ENCODE measurements around the gene TPH1.

Gene TPH1

DNA sequence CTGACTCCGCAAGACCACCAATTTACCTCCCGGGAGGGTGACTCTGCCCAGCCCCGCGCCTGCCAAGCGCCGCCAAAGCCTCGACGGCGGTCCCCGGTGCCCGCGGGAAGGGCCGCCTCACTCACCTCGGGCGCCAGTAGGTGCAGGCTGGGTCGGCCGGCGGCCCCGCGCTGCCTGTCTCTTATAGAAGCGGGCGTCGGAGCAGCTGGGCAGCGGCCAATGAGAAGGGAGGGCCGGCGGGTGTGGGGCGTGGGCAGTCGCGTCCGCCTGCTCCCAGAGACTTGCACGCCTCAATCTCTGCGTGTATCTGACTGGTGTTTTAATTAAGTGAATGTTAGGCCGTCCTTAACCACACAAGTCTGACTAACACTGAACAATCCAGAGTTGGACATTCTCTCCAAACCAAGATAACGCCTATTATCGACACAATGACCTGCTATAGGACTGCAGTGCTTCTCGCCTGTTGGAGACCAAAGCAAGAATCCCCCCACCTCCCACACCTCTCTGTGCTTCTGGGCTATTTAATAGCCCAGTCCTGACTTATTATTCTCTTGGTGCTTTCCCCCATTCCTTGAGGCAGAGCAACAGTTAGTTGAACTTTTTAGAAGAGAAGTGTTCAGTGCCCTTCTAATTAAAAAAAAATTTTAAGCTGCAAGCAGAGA is at the start of gene TPH1:
Gene TPH1 (minus strand): TSS at position 154 of the 662 bp plus-strand sequence. CDS start 5,507 bp downstream, outside the sequence.
- no peak for DNase-seq (ENCODE audit: low read depth, low spot score)

DNA sequence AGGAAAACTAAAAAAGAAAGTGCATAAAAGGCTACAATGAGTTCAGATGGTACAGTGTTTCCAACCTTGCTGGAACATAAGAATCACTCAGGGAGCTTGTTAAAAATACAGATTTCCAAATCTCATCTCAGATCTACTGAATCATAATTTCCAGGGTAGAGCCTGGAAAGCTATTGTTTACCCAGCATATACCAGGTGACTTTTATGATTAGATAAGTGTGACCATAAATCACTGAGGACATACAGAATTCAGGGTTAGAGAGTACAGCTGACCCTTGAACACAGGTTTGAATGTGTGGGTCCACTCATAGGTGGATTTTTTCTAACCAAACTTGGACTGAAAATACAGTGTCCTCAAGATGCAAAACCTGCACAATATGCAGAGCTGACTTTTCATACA is 47.9 kb upstream of the TPH1 start:
- no peak for DNase-seq (ENCODE audit: low read depth, low spot score)

DNA sequence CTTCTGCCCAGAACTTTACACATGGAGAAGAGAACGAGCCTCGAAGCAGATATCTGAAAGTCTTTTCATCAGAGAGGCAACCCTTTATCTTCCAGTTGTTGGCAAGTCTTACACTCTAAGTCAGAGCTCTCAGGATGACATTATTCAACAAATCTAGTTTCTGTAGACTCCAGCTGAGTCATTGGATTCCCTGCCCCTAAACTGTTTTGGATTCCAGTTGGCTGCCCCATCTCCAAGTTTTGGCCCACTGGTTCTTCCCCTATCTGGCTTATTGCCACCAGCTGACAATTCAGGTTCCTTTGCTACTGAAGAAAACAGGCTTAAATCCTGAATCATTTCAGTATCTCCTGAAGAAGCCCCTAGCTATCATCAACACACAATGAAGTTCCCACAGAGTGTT is 45.7 kb upstream of the TPH1 start:
- DNase-seq (ENCODE audit: low read depth, low spot score) = no peak

- DNase-seq (ENCODE audit: low read depth, low spot score) = no peak
Measured at GRCh38 chr11:18088966-18089365, 42.9 kb upstream of the TPH1 start.

GRCh38 chr11:18088366-18088765 is 42.3 kb upstream of the TPH1 start:
- no peak for DNase-seq (ENCODE audit: low read depth, low spot score)

GRCh38 chr11:18081551-18081950 is 35.5 kb upstream of the TPH1 start:
- DNase-seq (ENCODE audit: low read depth, low spot score) = no peak

- no peak for DNase-seq (ENCODE audit: low read depth, low spot score)
Measured at GRCh38 chr11:18080451-18080850, 34.4 kb upstream of the TPH1 start.

DNA sequence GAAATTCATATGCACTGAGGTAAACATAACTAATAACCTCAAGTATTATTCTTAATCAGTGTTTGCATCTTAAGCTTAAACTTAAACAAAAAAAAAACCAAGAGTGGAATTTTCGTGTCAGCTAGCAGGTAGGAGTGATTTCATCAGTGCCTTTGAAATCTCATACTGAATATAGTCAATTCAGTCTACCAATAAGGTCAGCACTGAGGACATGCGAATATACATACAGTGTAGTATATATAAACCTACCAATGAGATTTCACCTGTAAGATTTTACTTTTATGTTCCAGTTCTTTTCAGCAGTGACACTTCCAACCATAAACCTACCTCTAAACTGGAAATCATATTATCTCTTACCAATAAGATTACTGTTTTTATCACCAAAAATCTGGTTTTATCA is 32.8 kb upstream of the TPH1 start:
- no peak for DNase-seq (ENCODE audit: low read depth, low spot score)

DNA sequence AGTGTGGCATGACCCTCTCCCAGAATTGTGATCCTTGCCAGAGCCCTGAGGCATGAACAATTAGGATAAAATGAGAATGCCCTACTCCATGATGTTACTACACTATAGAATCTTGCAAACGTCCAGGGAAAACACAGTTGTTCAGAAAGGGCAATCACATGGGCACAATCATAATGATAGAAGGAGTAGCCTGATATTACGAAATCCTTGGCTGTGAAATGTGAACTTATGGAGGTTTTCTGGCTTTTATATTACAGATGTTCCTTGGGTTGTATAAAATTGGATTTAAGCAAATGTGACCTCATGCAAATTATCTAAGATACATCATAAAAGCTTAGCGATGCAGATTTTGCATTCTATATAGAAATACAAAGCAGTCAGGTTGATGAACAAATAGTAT is 29.4 kb upstream of the TPH1 start:
- no peak for DNase-seq (ENCODE audit: low read depth, low spot score)

DNA sequence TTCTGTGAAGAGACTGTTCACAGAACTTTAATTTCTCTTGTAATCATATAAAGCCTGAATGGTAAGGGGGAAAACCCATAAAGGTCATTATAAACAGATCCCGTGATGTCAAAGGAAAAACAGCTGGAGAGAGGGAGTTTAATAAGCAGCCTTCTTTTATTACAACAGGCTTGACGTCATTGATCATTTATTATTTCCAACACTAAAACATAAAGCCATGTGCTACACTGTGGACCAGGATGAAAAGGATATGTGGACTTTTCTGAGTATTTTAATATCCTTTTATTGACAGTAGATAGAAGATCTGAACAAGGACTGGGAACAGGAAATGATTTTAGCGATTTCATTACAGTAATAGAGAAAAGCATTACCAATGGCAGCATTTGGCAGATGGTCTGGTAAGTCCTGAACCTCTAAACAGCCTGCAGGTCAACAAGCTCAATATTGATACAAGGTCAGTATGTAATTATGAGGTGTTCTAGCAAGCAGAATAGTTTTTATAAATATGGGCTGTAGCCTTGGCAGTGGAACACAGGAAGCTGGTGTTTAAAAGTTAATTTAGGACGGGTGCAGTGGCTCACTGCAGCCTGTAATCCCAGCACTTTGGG is 25.1 kb upstream of the TPH1 start:
- DNase-seq (ENCODE audit: low read depth, low spot score) = no peak

DNA sequence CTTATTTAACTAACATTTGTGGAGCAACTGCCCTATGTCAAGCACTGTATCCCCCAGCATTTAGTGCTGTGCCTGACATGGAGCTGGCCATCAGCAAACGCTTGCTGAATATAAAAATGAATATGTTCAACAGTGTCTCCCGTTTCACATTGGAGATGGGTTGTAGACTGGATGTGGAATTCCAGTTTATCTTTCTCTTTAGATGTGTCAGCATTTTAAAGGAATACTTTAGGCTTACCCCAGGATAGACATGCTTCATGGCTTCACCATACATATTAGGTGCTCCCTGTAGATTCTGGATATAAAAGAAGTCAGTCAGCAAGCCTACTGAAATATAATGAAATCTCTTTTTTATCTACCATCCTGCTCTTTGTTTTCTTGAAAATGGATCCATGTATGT is 21.3 kb upstream of the TPH1 start:
- DNase-seq (ENCODE audit: low read depth, low spot score) = no peak

DNA sequence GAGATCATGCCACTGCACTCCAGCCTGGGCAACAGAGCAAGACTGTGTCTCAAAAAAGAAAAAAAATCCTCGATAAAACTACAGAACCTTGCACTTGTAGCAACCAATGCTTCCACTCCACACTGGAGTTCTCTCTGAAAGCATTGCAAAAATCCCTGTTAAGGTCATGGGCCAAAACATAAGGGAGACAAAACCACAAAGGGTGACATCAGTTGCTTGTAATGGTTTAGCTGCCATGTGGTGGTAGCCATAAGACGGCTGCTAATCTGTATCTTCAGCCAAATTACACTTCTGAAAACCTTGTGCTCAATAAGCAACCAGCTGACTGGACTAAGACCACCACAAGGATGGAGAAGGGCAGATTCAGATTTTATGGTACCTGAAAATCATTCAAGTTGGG is 20.6 kb upstream of the TPH1 start:
- DNase-seq (ENCODE audit: low read depth, low spot score) = no peak

DNA sequence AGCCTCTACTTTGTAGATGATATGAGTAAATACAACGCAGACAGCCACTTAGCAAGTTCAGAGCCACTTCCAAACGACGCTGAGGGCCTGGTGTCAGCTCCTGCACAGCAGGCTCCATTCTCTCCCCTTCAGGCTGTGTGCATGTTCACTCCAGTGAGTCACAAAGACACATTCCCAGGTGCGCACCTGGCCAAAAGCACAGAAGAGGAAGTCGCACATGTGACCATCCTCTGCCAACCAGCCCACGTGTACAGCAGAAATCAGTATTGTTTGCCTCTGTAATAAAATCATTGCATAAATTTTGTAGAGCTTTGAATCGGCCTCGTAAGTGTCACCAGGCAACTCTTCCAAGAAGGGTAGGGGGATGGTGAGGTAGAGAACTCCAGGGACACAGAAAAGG is 19.5 kb upstream of the TPH1 start:
- no peak for DNase-seq (ENCODE audit: low read depth, low spot score)

GRCh38 chr11:18064450-18065054 is 18.5 kb upstream of the TPH1 start:
- no peak for DNase-seq (ENCODE audit: low read depth, low spot score)

GRCh38 chr11:18063862-18064434 is 17.9 kb upstream of the TPH1 start:
- DNase-seq (ENCODE audit: low read depth, low spot score) = no peak

DNA sequence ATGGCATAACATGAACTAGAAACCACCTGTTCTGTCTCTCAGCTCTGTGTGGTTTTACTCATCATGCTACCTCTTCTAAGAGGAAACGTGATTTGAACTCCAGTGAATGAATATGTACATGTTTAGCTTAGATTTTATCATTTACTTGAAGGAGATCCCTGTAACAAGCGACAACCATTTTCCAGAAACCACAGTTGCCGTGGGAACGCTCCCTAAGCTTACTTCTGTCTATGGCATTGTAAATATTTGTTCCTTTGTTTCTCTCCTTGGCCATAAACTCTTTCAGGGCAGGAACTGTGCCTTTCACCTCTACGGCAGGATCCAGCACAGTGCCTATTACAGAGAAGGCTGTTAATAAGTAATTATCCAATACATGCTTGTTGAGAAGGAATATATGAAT is 17.1 kb upstream of the TPH1 start:
- no peak for DNase-seq (ENCODE audit: low read depth, low spot score)

DNA sequence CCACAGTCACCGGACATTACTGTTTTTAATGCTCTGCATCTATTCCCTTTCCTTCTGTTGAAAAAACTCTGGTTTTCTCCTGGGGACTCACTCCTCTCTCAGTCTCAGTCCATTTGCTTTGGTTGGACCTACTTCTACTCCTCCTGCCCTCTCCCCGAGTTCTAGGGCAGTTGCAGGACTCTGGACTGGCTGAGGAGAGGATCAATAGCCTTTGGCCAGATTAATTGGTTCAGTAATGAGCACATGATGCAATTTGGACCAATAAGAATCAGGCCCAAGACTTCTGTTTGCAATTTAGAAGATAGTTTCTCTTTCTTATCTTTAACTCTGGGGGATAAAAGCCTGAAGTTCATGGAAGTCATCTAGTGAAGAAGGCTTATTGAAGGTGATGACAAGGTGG is 15.3 kb upstream of the TPH1 start:
- no peak for DNase-seq (ENCODE audit: low read depth, low spot score)

GRCh38 chr11:18056561-18057181 is 10.6 kb upstream of the TPH1 start:
- DNase-seq (ENCODE audit: low read depth, low spot score) = no peak

- no peak for DNase-seq (ENCODE audit: low read depth, low spot score)
Measured at GRCh38 chr11:18054511-18055103, 8.5 kb upstream of the TPH1 start.

- DNase-seq (ENCODE audit: low read depth, low spot score) = no peak
Measured at GRCh38 chr11:18050848-18051247, 4.8 kb upstream of the TPH1 start.

- no peak for DNase-seq (ENCODE audit: low read depth, low spot score)
Measured at GRCh38 chr11:18036456-18036855, 9.6 kb downstream of the TPH1 start.

GRCh38 chr11:18027475-18027874 is 18.6 kb downstream of the TPH1 start:
- DNase-seq (ENCODE audit: low read depth, low spot score) = no peak
